Hepatocyte (in vitro differentiated cells): ENCODE measurements around the gene TEX14.

Experiments
- CTCF ChIP-seq: fragments of 200-600 bp; sonication (generic); IDR thresholded peaks from 2 replicates; pipeline ENCODE4 v1.5.1; 2016; ENCODE audit warnings: antibody characterized with exemption, mild to moderate bottlenecking; ENCODE audit not compliant: poor library complexity
- EZH2 ChIP-seq: fragments of 200-600 bp; sonication (generic); IDR thresholded peaks from 2 replicates; pipeline ENCODE4 v1.6.1; 2016; ENCODE audit warnings: antibody characterized with exemption, mild to moderate bottlenecking, borderline replicate concordance

GRCh38 chr17:58525239-58525638 is 166.6 kb downstream of the TEX14 start:
- TF ChIP-seq CTCF = no peak
- no peak for TF ChIP-seq EZH2
